GM10266 (cell line): ENCODE measurements around the gene HUS1.
"Not testable (repeated sequence)": the region's sequence is repeated elsewhere in the genome, so short reads cannot be mapped to it uniquely, and the experiment has no call there.

ENCODE experiments used
- DNase-seq: peaks from one replicate; pipeline ENCODE4 v3.0.0; 2012; ENCODE audit errors: extremely low spot score
- TF ChIP-seq, protein P1 (sequence below): IDR thresholded peaks from 2 replicates; pipeline ENCODE4 v1.5.1; 2012; ENCODE audit warnings: mild to moderate bottlenecking, low read depth; ENCODE audit not compliant: control insufficient read depth, insufficient read depth; ENCODE audit errors: missing control alignments

HUS1 gene

DNA sequence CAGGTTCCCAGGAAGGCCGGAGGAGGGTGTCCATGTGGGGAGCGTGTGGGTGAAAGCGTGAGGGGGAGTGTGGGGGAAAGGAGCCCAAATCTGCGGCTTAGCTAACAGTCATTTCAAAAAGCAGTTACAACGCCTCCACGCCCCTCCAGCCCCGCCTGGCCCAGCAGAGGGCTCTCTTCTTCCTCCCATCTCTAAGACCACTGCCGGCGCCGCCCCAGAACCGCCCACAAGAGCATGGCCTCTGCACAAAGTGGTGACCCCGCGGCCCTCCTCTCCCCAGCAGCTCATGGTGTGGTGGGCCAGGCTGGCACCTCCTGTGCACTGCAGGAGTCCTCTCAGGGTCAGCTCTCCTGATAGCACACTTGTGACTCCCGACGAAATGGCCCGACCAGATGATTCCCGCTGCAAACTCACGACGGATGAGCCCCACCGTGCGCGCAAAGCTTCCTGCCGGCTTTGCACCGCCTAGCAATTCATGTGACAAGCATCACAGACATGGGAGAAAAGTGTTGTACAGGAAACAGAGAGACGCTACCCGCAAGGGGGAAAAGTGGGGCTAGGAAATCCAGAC is 12.4 kb upstream of the HUS1 start:
- peak; percentile 85 for DNase-seq
- TF ChIP-seq, protein P1, sequence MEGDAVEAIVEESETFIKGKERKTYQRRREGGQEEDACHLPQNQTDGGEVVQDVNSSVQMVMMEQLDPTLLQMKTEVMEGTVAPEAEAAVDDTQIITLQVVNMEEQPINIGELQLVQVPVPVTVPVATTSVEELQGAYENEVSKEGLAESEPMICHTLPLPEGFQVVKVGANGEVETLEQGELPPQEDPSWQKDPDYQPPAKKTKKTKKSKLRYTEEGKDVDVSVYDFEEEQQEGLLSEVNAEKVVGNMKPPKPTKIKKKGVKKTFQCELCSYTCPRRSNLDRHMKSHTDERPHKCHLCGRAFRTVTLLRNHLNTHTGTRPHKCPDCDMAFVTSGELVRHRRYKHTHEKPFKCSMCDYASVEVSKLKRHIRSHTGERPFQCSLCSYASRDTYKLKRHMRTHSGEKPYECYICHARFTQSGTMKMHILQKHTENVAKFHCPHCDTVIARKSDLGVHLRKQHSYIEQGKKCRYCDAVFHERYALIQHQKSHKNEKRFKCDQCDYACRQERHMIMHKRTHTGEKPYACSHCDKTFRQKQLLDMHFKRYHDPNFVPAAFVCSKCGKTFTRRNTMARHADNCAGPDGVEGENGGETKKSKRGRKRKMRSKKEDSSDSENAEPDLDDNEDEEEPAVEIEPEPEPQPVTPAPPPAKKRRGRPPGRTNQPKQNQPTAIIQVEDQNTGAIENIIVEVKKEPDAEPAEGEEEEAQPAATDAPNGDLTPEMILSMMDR: peak; percentile 82

DNA sequence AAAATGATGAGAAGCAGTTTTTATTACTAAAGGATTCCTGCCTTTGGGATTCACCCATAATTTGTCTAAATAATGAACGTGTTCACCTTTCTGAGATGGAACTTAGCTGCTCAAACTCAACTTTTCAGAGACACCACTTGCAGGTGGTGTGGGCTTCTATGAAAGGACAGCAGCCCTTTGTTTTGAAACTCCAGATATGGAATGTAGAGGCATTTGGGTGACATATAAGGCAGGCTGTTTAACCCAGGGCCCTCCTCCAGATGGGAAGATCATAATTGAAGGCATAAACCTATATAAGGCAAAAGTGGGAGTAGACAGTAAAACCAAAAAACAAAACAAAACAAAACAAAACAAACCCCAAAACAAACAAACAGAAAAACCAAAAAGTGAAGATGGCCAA is 11.9 kb upstream of the HUS1 start:
- TF ChIP-seq, protein P1: no peak
- no peak for DNase-seq

DNA sequence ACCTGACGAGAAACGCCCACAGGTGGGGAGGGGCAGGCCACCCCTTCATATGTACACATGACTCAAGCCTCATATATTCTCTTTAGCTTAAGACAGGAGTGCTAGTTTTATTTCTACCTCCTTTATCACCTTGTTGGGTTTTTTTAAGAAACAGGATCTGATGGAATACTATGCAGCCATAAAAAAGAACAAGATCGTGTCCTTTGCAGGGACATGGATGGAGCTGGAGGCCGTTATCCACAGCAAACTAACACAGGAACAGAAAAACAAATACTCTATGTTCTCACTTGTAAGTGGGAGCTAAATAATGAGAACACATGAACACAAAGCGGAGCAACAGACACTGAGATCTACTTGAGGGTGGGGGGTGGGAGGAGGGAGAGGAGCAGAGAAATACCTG is 11.2 kb upstream of the HUS1 start:
- DNase-seq: no peak
- TF ChIP-seq, protein P1: no peak

DNA sequence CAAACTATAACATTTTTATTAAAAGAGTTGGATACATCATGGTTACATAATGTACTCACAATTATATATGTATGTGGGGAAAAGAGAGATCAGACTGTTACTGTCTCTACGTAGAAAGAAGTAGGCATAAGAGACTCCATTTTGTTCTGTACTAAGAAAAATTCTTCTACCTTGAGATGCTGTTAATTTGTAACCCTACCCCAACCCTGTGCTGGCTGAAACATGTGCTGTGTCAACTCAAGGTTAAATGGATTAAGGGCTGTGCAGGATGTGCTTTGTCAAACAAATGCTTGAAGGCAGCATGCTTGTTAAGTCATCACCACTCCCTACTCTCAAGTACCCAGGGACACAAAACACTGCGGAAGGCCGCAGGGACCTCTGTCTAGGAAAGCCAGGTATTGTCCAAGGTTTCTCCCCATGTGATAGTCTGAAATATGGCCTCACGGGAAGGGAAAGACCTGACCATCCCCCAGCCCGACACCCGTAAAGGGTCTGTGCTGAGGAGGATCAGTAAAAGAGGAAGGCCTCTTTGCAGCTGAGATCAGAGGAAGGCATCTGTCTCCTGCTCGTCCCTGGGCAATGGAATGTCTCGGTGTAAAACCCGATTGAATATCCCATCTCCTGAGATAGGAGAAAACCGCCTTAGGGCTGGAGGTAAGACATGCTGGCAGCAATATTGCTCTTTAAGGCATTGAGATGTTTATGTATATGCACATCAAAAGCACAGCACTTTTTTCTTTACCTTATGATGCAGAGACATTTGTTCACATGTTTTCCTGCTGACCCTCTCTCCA is 10.4 kb upstream of the HUS1 start:
- not testable (repeated sequence) for DNase-seq

DNA sequence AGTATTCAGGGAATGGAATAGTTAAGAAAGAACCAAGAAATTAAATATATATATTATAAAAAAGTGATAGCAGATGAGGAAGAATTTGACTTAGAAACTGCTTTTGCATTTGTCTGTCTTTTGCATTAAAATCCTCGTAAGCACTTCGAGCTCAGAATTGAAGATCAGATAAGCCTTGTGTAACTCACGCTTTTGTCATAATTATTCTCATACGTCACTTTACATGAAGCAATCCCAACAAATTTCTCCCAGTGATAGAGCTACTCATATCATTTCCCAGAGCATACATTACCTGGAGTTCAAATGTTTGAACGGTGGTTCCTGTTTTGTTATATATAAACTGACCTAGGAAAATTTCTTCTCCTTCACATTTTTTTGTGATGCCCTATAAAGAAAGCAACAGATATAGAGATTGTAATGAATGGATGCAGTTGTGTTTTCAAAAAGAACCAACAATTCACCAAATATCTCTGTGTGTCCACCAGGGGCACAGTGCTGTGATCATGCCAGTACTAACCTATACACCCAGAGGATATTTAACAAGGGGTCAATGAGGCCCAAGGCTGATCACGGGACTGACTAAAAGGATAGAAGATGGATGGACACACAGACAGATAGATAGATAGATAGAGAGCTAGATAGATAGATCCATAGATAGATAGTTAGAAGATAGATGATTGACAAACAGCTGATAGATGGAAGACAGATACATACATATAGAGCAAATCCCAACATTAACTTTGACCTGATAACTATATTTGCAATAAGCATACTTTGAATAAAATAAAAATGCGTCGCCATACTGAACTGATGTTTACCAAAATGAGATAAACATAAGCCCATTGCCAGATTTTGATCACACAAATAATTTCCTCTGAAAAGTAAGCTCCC is 9.3 kb upstream of the HUS1 start:
- TF ChIP-seq, protein P1: peak; percentile 23
- DNase-seq: no peak

DNA sequence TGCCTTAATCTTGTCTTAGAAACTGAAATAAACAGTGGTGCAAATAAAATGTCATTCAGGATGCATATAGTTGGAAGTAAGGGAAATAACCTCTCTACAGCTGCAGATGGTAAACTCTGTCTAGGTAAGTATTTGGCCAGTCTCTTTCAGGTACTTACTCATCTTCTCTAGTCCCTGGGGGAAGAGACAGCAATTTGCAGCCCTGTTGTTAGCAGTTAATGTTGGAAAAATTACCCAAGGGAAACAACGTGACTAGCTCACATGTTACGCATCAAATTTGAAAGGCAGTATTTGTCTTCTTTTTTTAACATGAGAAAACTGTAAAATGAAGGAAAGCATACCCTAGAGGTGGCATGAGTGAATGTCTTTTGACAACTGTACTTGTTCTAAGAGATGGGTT is 3.2 kb upstream of the HUS1 start:
- no peak for DNase-seq
- TF ChIP-seq, protein P1: no peak

DNA sequence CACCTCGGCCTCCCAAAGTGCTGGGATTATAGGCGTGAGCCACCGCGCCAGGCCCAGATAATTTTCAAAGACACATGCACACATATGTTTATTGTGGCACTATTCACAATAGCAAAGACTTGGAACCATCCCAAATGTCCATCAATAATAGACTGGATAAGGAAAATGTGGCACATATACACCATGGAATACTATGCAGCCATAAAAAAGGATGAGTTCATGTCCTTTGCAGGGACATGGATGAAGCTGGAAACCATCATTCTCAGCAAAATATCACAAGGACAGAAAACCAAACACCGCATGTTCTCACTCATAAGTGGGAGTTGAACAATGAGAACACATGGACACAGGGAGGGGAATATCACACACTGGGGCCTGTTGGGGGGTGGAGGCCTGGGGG is 1.2 kb upstream of the HUS1 start:
- not testable (repeated sequence) for DNase-seq

DNA sequence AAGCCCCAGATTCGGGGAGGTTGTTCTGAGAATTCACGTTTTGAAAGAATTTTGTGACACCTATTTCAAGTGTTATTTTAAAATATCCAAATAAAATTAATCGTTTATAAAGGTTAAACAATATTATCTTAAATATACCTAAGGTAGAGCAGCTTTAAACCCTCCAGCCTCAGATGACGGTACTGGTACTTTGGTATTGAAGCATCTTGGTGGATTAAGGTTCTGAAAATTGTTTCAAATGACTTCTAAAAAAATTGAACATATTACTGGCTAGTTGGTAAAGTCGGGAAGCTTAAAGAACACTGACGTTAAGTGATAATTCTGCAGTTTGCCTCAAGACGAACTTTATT is 392 bp upstream of the HUS1 start:
- TF ChIP-seq, protein P1: no peak
- DNase-seq: no peak
